IMR-90 (cell line): ENCODE measurements around the gene SAPCD1. TPM values are rescaled to one million over a fixed set of nuclear protein-coding genes. Genes with fewer than 3 reads are reported as not detected.

Source experiments
- ATAC-seq: fragments of 200-7000 bp; cut with Tn5 transposase; 2 replicates; pipeline ENCODE4 v1.9.1; 2020; ENCODE audit warnings: low read depth, mild to moderate bottlenecking, moderate library complexity
- BruUV-seq: library from RNA; stranded (reverse); fragments of 400-500 nt; replicated peaks from 2 replicates; lab custom pipeline; 2021; lab: Mats Ljungman, UMichigan
- CTCF ChIA-PET: fragments of 300-600 bp; formaldehyde crosslinking; extraction: SDS; loops from one replicate; lab custom pipeline; 2021; ENCODE audit warnings: antibody characterized with exemption; lab: Yijun Ruan, JAX
- POLR2A ChIA-PET: fragments of 300-600 bp; sonication (Branson Sonifier 250); formaldehyde crosslinking; loops from one replicate; lab custom pipeline; 2022; ENCODE audit warnings: antibody characterized with exemption; ENCODE audit not compliant: unreplicated experiment; lab: Charles Lee
- DNase-seq: peaks from one replicate; pipeline ENCODE4 v3.0.0; 2013
- H2AFZ ChIP-seq: replicated peaks from 2 replicates; pipeline ENCODE3; 2013; ENCODE audit warnings: low read length, mild to moderate bottlenecking; ENCODE audit not compliant: poor library complexity
- H2AK5ac ChIP-seq: 2 replicates; pipeline ENCODE4 v1.6.1; 2013; ENCODE audit warnings: low read depth, low read length, inconsistent platforms
- H2AK9ac ChIP-seq: replicated peaks from 2 replicates; pipeline ENCODE3; 2013; ENCODE audit warnings: mild to moderate bottlenecking, low read depth, low read length, moderate library complexity; ENCODE audit not compliant: poor library complexity
- H2BK120ac ChIP-seq: 2 replicates; pipeline ENCODE4 v1.6.1; 2013; ENCODE audit warnings: low read depth, low read length, inconsistent platforms
- H2BK15ac ChIP-seq: 3 replicates; pipeline ENCODE4 v1.6.1; 2013; ENCODE audit warnings: low read depth, low read length, inconsistent platforms
- H2BK20ac ChIP-seq: 2 replicates; pipeline ENCODE4 v1.6.1; 2013; ENCODE audit warnings: low read depth, mild to moderate bottlenecking, inconsistent platforms, low read length, moderate library complexity
- H2BK5ac ChIP-seq: 2 replicates; pipeline ENCODE4 v1.6.1; 2013; ENCODE audit warnings: mild to moderate bottlenecking, low read depth, low read length, inconsistent platforms; ENCODE audit not compliant: poor library complexity, severe bottlenecking
- H3K14ac ChIP-seq: replicated peaks from 2 replicates; pipeline ENCODE4 v1.6.1; 2013; ENCODE audit warnings: low read depth, low read length, inconsistent platforms
- H3K18ac ChIP-seq: 2 replicates; pipeline ENCODE4 v1.6.1; 2013; ENCODE audit warnings: low read depth, low read length, control low read depth
- H3K23ac ChIP-seq: 2 replicates; pipeline ENCODE4 v1.6.1; 2013; ENCODE audit warnings: low read depth, low read length, inconsistent platforms
- H3K27ac ChIP-seq: 2 replicates; pipeline ENCODE4 v1.5.1; 2013; ENCODE audit warnings: mild to moderate bottlenecking, control low read depth, low read length; ENCODE audit not compliant: insufficient read depth
- H3K27me3 ChIP-seq: 2 replicates; pipeline ENCODE4 v1.6.1; 2013; ENCODE audit warnings: low read length; ENCODE audit not compliant: control insufficient read depth, insufficient read depth
- H3K36me3 ChIP-seq: 2 replicates; pipeline ENCODE4 v1.6.1; 2013; ENCODE audit warnings: low read length, mixed read lengths; ENCODE audit not compliant: control insufficient read depth, insufficient read depth
- H3K4ac ChIP-seq: 2 replicates; pipeline ENCODE4 v1.6.1; 2013; ENCODE audit warnings: low read depth, low read length, inconsistent platforms
- H3K4me1 ChIP-seq: 2 replicates; pipeline ENCODE4 v1.6.1; 2013; ENCODE audit warnings: low read length, mixed read lengths; ENCODE audit not compliant: control insufficient read depth, insufficient read depth
- H3K4me2 ChIP-seq: 2 replicates; pipeline ENCODE4 v1.6.1; 2013; ENCODE audit warnings: low read depth, mild to moderate bottlenecking, control low read depth, low read length, moderate library complexity
- H3K4me3 ChIP-seq: 2 replicates; pipeline ENCODE4 v1.5.1; 2013; ENCODE audit warnings: low read depth, mild to moderate bottlenecking, control low read depth, low read length, moderate library complexity; ENCODE audit not compliant: insufficient read depth
- H3K56ac ChIP-seq: 2 replicates; pipeline ENCODE4 v1.6.1; 2013; ENCODE audit warnings: low read length, inconsistent platforms; ENCODE audit not compliant: insufficient read depth; ENCODE audit errors: extremely low read depth
- H3K79me1 ChIP-seq, 2 experiments: 2 replicates each; pipeline ENCODE4 v1.6.1; 2013; ENCODE audit warnings: low read length in 2 of 2, inconsistent platforms in 1 of 2, low read depth in 1 of 2
- H3K9ac ChIP-seq: 2 replicates; pipeline ENCODE4 v1.6.1; 2013; ENCODE audit warnings: low read depth, low read length, control low read depth
- H3K9me1 ChIP-seq: 2 replicates; pipeline ENCODE4 v1.6.1; 2013; ENCODE audit warnings: low read length, inconsistent platforms; ENCODE audit not compliant: insufficient read depth
- H3K9me3 ChIP-seq: 2 replicates; pipeline ENCODE4 v1.6.1; 2013; ENCODE audit warnings: low read length; ENCODE audit not compliant: control insufficient read depth, insufficient read depth
- H4K20me1 ChIP-seq: 2 replicates; pipeline ENCODE4 v1.6.1; 2013; ENCODE audit warnings: low read length, inconsistent platforms; ENCODE audit not compliant: insufficient read depth
- H4K5ac ChIP-seq: 2 replicates; pipeline ENCODE4 v1.6.1; 2013; ENCODE audit warnings: mild to moderate bottlenecking, low read depth, low read length, control low read depth
- H4K8ac ChIP-seq, 2 experiments: 2 replicates each; pipeline ENCODE4 v1.6.1; 2013; ENCODE audit warnings: low read depth in 2 of 2, low read length in 2 of 2, control low read depth in 1 of 2, inconsistent platforms in 1 of 2
- H4K91ac ChIP-seq: 2 replicates; pipeline ENCODE4 v1.6.1; 2013; ENCODE audit warnings: low read depth, low read length, inconsistent platforms; ENCODE audit not compliant: insufficient read depth
- BHLHE40 ChIP-seq: fragments of 150-350 bp; IDR thresholded peaks from 2 replicates; pipeline ENCODE4 v1.6.1; 2016; ENCODE audit warnings: mild to moderate bottlenecking, low read depth, low read length
- CEBPB ChIP-seq: IDR thresholded peaks from 2 replicates; pipeline ENCODE4 v1.6.1; 2012; ENCODE audit warnings: low read depth, low read length, improper control_type of control experiment
- CHD1 ChIP-seq: IDR thresholded peaks from 2 replicates; pipeline ENCODE4 v1.6.1; 2012; ENCODE audit warnings: low read depth, low read length, improper control_type of control experiment
- CTCF ChIP-seq: conservative IDR thresholded peaks from 2 replicates; pipeline ENCODE4 v1.5.1; 2012; ENCODE audit warnings: mild to moderate bottlenecking, low read depth, low read length, improper control_type of control experiment
- ELK1 ChIP-seq: fragments of 150-350 bp; IDR thresholded peaks from 2 replicates; pipeline ENCODE4 v1.6.1; 2016; ENCODE audit warnings: low read depth, mild to moderate bottlenecking, low read length, moderate library complexity, borderline replicate concordance
- FOS ChIP-seq: fragments of 150-350 bp; IDR thresholded peaks from 2 replicates; pipeline ENCODE4 v1.6.1; 2016; ENCODE audit warnings: low read depth, low read length
- MAFK ChIP-seq: IDR thresholded peaks from 2 replicates; pipeline ENCODE4 v1.6.1; 2012; ENCODE audit warnings: low read depth, low read length, improper control_type of control experiment
- MAZ ChIP-seq: IDR thresholded peaks from 2 replicates; pipeline ENCODE4 v1.6.1; 2012; ENCODE audit warnings: low read depth, mild to moderate bottlenecking, low read length, improper control_type of control experiment, moderate library complexity, borderline replicate concordance
- MXI1 ChIP-seq: IDR thresholded peaks from 2 replicates; pipeline ENCODE4 v1.6.1; 2012; ENCODE audit warnings: low read depth, mild to moderate bottlenecking, low read length, moderate library complexity, borderline replicate concordance
- POLR2A ChIP-seq: IDR thresholded peaks from 2 replicates; pipeline ENCODE4 v1.6.1; 2012; ENCODE audit warnings: mild to moderate bottlenecking, low read depth, low read length
- RAD21 ChIP-seq: IDR thresholded peaks from 2 replicates; pipeline ENCODE4 v1.6.1; 2012; ENCODE audit warnings: low read length, improper control_type of control experiment
- RCOR1 ChIP-seq: IDR thresholded peaks from 2 replicates; pipeline ENCODE4 v1.6.1; 2012; ENCODE audit warnings: mild to moderate bottlenecking, low read length, improper control_type of control experiment; ENCODE audit not compliant: insufficient replicate concordance
- RFX5 ChIP-seq: IDR thresholded peaks from 2 replicates; pipeline ENCODE4 v1.8.0; 2012; ENCODE audit warnings: low read depth, mild to moderate bottlenecking, low read length, moderate library complexity
- SMC3 ChIP-seq: fragments of 150-350 bp; IDR thresholded peaks from 2 replicates; pipeline ENCODE4 v1.6.1; 2016; ENCODE audit warnings: low read depth, mild to moderate bottlenecking, antibody characterized with exemption, low read length, moderate library complexity
- USF2 ChIP-seq: fragments of 150-350 bp; IDR thresholded peaks from 2 replicates; pipeline ENCODE4 v1.6.1; 2017; ENCODE audit warnings: mild to moderate bottlenecking, antibody characterized with exemption, low read length, low read depth
- WGBS, 2 experiments: methylation state at CpG; one replicate each; pipeline versions ENCODE4 v1.1.5 to v1.1.7; 2013; ENCODE audit warnings: missing lambda C conversion rate in 2 of 2; ENCODE audit not compliant: insufficient read length in 1 of 2; ENCODE audit errors: extremely low coverage in 2 of 2; 5-methylcytosine and 5-hydroxymethylcytosine counted together
- dilution Hi-C: fragments of 300-500 bp; cut with HindIII; formaldehyde crosslinking; loops from one replicate; pipeline ENCODE4 v1.14.3; 2018; ENCODE audit warnings: low sequenced_read_pairs; ENCODE audit not compliant: unreplicated experiment
- in situ Hi-C: fragments of 300-500 bp; cut with MboI; formaldehyde crosslinking; loops from 3 replicates; pipeline ENCODE4 v1.14.3; 2019; ENCODE audit warnings: low sequenced_read_pairs, inconsistent platforms, mixed read lengths
- intact Hi-C: fragments of 100-400 bp; cut with micrococcal nuclease; formaldehyde crosslinking; loops from 2 replicates; pipeline ENCODE4 v1.10.0; 2022
- polyA plus RNA-seq, 3 experiments: library from polyadenylated mRNA; depleted of rRNA; stranded (reverse); fragments of >200 nt; gene quantifications; 2 replicates each; pipeline ENCODE4 v1.2.3, GENCODE V29; 2012; ENCODE audit warnings: low replicate concordance in 1 of 3
- total RNA-seq: library from RNA; depleted of rRNA; stranded (reverse); fragments of >200 nt; gene quantifications from 2 replicates; pipeline ENCODE4 v1.2.3, GENCODE V29; 2012

The SAPCD1 gene
- total and polyA plus RNA-seq, 2 of the 4 experiments (the other 2 are of a cell fraction): 2.3 TPM; not detected in 1

GRCh38 chr6:31722173-31722572 lies 40.3 kb upstream of the SAPCD1 start:
- Histone ChIP-seq H3K4ac (no peak overlapping the region), H3K79me1 (no peaks in the 10 kb centered on the region), H3K9me3 (no peaks in the 10 kb centered on the region), H3K56ac (no peak overlapping the region), H4K5ac (no peak overlapping the region), H3K14ac (no peak overlapping the region), H3K4me1 (no peaks in the 10 kb centered on the region), H3K4me3 (no peak overlapping the region), H2AK9ac (no peak overlapping the region), H2BK5ac (no peak overlapping the region), H3K4me2 (no peak overlapping the region), H4K8ac (no peak overlapping the region), H3K27ac (no peak overlapping the region), H2BK15ac (no peak overlapping the region), H2AK5ac (no peak overlapping the region), H3K23ac (no peak overlapping the region), H3K27me3 (peaks cover 2% of the 10 kb centered on the region; the same call in 1 of the 2 replicates), H2BK120ac (no peak overlapping the region), H4K91ac (no peak overlapping the region), H2BK20ac (no peak overlapping the region), H3K9ac (no peak overlapping the region), H2AFZ (no peak overlapping the region), H3K36me3 (peaks cover 10% of the 10 kb centered on the region; the same call in 1 of the 2 replicates), H3K18ac (no peak overlapping the region), H4K20me1 (no peaks in the 10 kb centered on the region), H3K9me1 (peaks cover 4% of the 10 kb centered on the region; the same call in 1 of the 2 replicates)
- dilution Hi-C loops: no loop called here
- WGBS, 2 experiments: 71% methylated on average over 1 of the region's 3 CpGs; no CpG with 5 or more reads in 1 of the 2 experiments
- intact Hi-C loops: no loop called here
- POLR2A ChIA-PET: no interaction called here
- TF ChIP-seq RFX5: no peak
- no peak for TF ChIP-seq USF2
- no peak for TF ChIP-seq CTCF
- no peak for TF ChIP-seq CHD1
- no peak for TF ChIP-seq RAD21
- no peak for TF ChIP-seq MAZ
- TF ChIP-seq SMC3: no peak
- no peak for TF ChIP-seq FOS
- no peak for TF ChIP-seq POLR2A
- TF ChIP-seq CEBPB: no peak
- no peak for TF ChIP-seq MXI1
- TF ChIP-seq RCOR1: no peak
- no peak for TF ChIP-seq MAFK
- no peak for TF ChIP-seq BHLHE40
- no peak for TF ChIP-seq ELK1
- ATAC-seq: no peak
- no peak for DNase-seq
- BruUV-seq: no TSS peak
- CTCF ChIA-PET: no interaction called here
- in situ Hi-C loops: no loop called here
